ENCODE results near the gene CMIP. TPM values are rescaled to one million over a fixed set of nuclear protein-coding genes. Genes with fewer than 3 reads are reported as not detected.

The CMIP gene
- total RNA-seq, 4 donors from 2014 or later: 14.5 to 24.6 (median 21.0) TPM

DNA sequence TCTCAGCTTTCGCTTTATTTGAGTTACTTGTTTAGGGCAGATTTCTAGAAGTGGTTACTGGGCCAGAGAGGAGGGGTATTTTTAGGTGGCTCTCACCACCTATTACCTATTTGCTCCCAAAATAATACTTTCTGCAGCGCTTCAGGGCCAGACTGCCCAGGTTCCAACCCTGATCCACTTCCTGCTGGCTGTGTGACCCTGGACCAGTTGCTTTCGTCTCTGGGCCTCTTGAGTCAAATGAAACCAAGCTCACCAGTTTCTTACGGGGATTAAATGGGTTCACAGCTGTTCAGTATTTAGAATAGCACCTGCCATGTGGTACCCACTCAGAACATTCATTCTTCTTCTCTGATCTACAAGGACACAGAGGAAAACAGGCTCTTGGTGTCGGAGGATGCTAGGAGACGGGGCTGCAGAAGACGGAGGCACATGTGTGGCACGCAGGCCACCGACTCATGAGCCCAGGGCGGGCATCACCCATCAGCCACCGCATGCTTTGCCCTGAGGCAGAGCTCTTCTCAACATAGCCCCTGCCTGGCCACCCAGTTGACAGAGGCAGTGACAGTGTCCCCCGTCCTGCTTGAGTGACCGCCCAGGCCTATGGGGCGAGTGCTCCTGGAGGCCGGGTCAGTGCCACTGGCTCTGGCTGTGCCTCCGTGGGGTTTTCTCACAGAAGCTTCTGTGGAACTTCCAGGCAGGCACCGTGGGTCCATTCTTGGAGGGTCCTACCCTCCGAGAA is 185.5 kb downstream of the CMIP start:
- H3K4me3 ChIP-seq: no peak overlapping the region
- intact Hi-C loops (cut with DNase I): loop anchor here (10.0 kb wide), 1 partner anchor 225 kb away; no protein-coding TSS in a partner anchor
- DNase-seq (ENCODE audit: extremely low spot score): no peak
- no peak overlapping the region for H3K27ac ChIP-seq (replicated peaks in 1 of 4)
- H3K27me3 ChIP-seq: no peaks in the 10 kb centered on the region
- H3K36me3 ChIP-seq: no peaks in the 10 kb centered on the region
- TF ChIP-seq POLR2A (IDR thresholded peaks at IDR 0.05; ENCODE audit: low read depth) (no peak), EP300 (IDR thresholded peaks at IDR 0.05) (no peak), POLR2AphosphoS5 (IDR thresholded peaks at IDR 0.05) (no peak)
- TF ChIP-seq, protein P1, sequence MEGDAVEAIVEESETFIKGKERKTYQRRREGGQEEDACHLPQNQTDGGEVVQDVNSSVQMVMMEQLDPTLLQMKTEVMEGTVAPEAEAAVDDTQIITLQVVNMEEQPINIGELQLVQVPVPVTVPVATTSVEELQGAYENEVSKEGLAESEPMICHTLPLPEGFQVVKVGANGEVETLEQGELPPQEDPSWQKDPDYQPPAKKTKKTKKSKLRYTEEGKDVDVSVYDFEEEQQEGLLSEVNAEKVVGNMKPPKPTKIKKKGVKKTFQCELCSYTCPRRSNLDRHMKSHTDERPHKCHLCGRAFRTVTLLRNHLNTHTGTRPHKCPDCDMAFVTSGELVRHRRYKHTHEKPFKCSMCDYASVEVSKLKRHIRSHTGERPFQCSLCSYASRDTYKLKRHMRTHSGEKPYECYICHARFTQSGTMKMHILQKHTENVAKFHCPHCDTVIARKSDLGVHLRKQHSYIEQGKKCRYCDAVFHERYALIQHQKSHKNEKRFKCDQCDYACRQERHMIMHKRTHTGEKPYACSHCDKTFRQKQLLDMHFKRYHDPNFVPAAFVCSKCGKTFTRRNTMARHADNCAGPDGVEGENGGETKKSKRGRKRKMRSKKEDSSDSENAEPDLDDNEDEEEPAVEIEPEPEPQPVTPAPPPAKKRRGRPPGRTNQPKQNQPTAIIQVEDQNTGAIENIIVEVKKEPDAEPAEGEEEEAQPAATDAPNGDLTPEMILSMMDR (IDR thresholded peaks at IDR 0.05): no peak
- peaks cover 9 to 28% (median 26%) of the 10 kb centered on the region in 4 donors for H3K4me1 ChIP-seq
- WGBS: 96% methylated on average over 12 of the region's 18 CpGs
- H3K9me3 ChIP-seq: no peaks in the 10 kb centered on the region

DNA sequence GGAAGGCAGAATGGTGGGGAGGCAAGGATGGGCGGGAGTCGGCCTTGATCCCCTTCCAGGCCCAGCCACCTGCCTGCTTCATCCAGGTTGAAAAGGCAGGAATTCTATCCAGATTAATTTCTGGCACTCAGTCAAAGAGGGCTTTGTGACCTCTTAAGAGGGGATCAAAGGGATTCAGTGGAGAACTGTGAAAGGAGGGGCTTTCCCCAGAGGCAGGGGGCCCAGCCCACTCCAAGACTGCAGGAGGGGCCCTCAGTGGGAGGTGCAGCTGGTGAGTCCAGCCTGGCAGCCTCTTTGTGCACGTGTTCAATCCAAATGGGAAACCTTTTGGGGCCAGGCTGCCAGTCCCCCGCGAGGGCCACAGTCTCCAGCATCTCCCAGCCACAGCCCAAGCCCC is 186.0 kb downstream of the CMIP start:
- H3K4me1 ChIP-seq: peaks cover 3 to 23% (median 20%) of the 10 kb centered on the region in 4 donors
- H3K9me3 ChIP-seq: no peaks in the 10 kb centered on the region
- intact Hi-C loops (cut with DNase I): no loop called here
- no peak overlapping the region for H3K4me3 ChIP-seq
- H3K27ac ChIP-seq (replicated peaks in 1 of 4): no peak overlapping the region
- 100% methylated on average over 3 of the region's 5 CpGs for WGBS
- H3K27me3 ChIP-seq: no peaks in the 10 kb centered on the region
- TF ChIP-seq POLR2A (IDR thresholded peaks at IDR 0.05; ENCODE audit: low read depth) (no peak), POLR2AphosphoS5 (IDR thresholded peaks at IDR 0.05) (no peak), EP300 (IDR thresholded peaks at IDR 0.05) (no peak)
- TF ChIP-seq, protein P1 (IDR thresholded peaks at IDR 0.05): no peak
- no peak for DNase-seq (ENCODE audit: extremely low spot score)
- no peaks in the 10 kb centered on the region for H3K36me3 ChIP-seq

DNA sequence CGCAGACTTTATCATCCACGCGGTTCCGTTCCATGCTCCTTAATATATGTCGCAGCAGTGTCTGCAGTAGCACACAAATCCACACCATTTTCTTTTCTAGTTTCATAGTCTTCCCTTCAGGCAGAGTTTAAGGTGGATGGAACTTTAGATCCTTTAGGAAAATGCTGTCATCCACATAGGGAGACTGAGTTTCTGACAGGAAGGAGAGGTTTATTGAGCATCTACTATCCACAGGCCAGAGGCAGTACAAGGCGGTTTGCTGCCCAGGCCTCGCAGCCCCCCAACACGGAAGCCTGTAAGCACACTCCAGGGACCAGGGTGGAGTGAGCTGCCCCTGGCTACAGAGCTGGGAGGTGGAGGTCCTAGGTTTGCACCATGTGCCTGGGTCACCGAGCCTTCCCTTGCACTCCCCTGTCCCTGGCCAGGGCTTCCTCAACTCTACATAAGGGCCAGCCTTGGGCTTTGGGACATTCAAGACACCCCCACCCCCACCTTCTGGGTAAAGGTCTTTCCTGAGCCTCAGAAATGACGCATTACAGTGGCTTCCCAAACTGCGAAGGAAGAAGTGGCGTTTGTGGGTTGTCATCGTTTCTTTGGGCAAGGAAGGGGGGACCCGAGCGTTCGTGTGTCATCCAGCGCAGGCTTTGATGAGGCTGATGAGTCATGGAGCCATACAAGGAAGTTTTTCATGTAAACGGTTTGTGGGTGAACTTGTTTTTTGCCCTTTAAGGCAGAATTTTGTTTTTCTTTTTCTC is 188.0 kb downstream of the CMIP start:
- Histone ChIP-seq H3K4me3 (no peak overlapping the region), H3K27me3 (no peaks in the 10 kb centered on the region), H3K36me3 (no peaks in the 10 kb centered on the region), H3K9me3 (no peaks in the 10 kb centered on the region), H3K4me1 (peaks cover 0 to 14% (median 13%) of the 10 kb centered on the region in 4 donors), H3K27ac (replicated peaks in 1 of 4) (peak overlapping the region in 1 of 4 donors; percentile 37)
- 78% methylated on average over 17 of the region's 18 CpGs for WGBS
- TF ChIP-seq POLR2AphosphoS5 (IDR thresholded peaks at IDR 0.05) (no peak), EP300 (IDR thresholded peaks at IDR 0.05) (no peak), POLR2A (IDR thresholded peaks at IDR 0.05; ENCODE audit: low read depth) (no peak)
- TF ChIP-seq, protein P1 (IDR thresholded peaks at IDR 0.05): no peak
- no peak for DNase-seq (ENCODE audit: extremely low spot score)
- intact Hi-C loops (cut with DNase I): no loop called here

DNA sequence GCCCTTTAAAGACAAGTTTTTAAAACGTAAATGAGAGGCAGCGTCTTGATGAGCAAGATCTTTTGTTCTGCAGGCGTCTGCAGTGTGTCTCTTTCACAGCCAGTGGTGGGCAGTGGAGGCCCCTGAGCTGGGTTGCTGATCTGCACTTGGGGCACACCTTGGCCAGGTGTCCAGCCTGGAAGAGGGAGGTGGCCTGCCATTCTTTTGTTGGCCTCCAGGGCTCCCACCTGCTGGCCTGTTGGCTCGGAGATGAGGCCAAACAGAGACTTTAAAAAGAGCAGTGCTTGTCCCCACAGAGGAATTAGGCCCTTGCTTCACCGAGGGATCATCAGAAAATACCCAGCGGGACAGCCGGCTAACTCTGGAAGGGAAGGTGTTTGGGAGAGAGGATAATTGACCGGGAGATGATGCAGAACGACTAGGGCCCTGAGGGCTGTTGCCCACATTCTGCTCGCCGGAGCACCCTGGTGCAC is 188.6 kb downstream of the CMIP start:
- no peak overlapping the region for H3K27ac ChIP-seq (replicated peaks in 1 of 4)
- WGBS: 85% methylated on average over 9 of the region's 11 CpGs
- H3K4me1 ChIP-seq: peaks cover 0 to 14% (median 13%) of the 10 kb centered on the region in 4 donors
- TF ChIP-seq POLR2AphosphoS5 (IDR thresholded peaks at IDR 0.05): no peak
- TF ChIP-seq EP300 (IDR thresholded peaks at IDR 0.05): no peak
- TF ChIP-seq POLR2A (IDR thresholded peaks at IDR 0.05; ENCODE audit: low read depth): no peak
- TF ChIP-seq, protein P1 (IDR thresholded peaks at IDR 0.05): no peak
- no peak overlapping the region for H3K4me3 ChIP-seq
- H3K9me3 ChIP-seq: no peaks in the 10 kb centered on the region
- intact Hi-C loops (cut with DNase I): no loop called here
- DNase-seq (ENCODE audit: extremely low spot score): no peak
- H3K36me3 ChIP-seq: no peaks in the 10 kb centered on the region
- H3K27me3 ChIP-seq: no peaks in the 10 kb centered on the region

All from esophagus muscularis mucosa (tissue), 4 donors.